OCI-LY7 (cell line): ENCODE data around the gene FKBP14. TPM values are rescaled to one million over a fixed set of nuclear protein-coding genes. Genes with fewer than 3 reads are reported as not detected.

ENCODE experiments used
- BruUV-seq: library from RNA; stranded (reverse); fragments of 400-500 nt; replicated peaks from 2 replicates; lab custom pipeline; 2021; lab: Mats Ljungman, UMichigan
- CTCF ChIA-PET: fragments of 300-600 bp; sonication (Branson Sonifier 250); formaldehyde crosslinking; loops from one replicate; lab custom pipeline; 2022; ENCODE audit warnings: antibody characterized with exemption; ENCODE audit not compliant: unreplicated experiment; lab: Charles Lee
- POLR2A ChIA-PET: fragments of 300-600 bp; sonication (Branson Sonifier 250); formaldehyde crosslinking; loops from one replicate; lab custom pipeline; 2022; ENCODE audit warnings: antibody characterized with exemption; lab: Charles Lee
- DNase-seq: peaks from one replicate; pipeline ENCODE4 v3.0.0-alpha.2; 2015; ENCODE audit warnings: low spot score
- H2AFZ ChIP-seq: fragments of 200-600 bp; sonication (generic), shearing (Covaris generic); 2 replicates; pipeline ENCODE4 v1.6.1; 2014; ENCODE audit warnings: mild to moderate bottlenecking, antibody characterized with exemption, low read length, moderate library complexity
- H3K27ac ChIP-seq: fragments of 200-600 bp; sonication (generic); 2 replicates; pipeline ENCODE4 v1.5.1; 2014; ENCODE audit warnings: mixed run types, low read depth, mild to moderate bottlenecking, moderate library complexity, low read length, inconsistent platforms; ENCODE audit not compliant: poor library complexity, severe bottlenecking
- H3K36me3 ChIP-seq: fragments of 200-600 bp; sonication (generic); 2 replicates; pipeline ENCODE4 v1.6.1; 2014; ENCODE audit warnings: mild to moderate bottlenecking, antibody characterized with exemption, low read length, moderate library complexity, mixed read lengths; ENCODE audit not compliant: insufficient read depth
- H3K4me1 ChIP-seq: fragments of 200-600 bp; sonication (generic); 2 replicates; pipeline ENCODE4 v1.5.1; 2014; ENCODE audit warnings: mild to moderate bottlenecking, low read length; ENCODE audit not compliant: insufficient read depth, poor library complexity, severe bottlenecking
- H3K4me2 ChIP-seq: fragments of 200-600 bp; sonication (generic); 2 replicates; pipeline ENCODE4 v1.6.1; 2014; ENCODE audit warnings: mild to moderate bottlenecking, low read length
- H3K4me3 ChIP-seq: fragments of 200-600 bp; sonication (generic); 2 replicates; pipeline ENCODE4 v1.5.1; 2014; ENCODE audit warnings: mild to moderate bottlenecking, low read depth, low read length; ENCODE audit not compliant: poor library complexity, severe bottlenecking
- H3K79me2 ChIP-seq: fragments of 200-600 bp; sonication (generic); 2 replicates; pipeline ENCODE4 v1.6.1; 2016; ENCODE audit warnings: low read depth, mild to moderate bottlenecking, low read length, moderate library complexity, mixed read lengths; ENCODE audit not compliant: insufficient read depth
- H3K9me2 ChIP-seq: fragments of 200-600 bp; sonication (generic); 2 replicates; pipeline ENCODE4 v1.6.1; 2016; ENCODE audit warnings: mild to moderate bottlenecking, low read length, mixed read lengths; ENCODE audit not compliant: insufficient read depth
- H3K9me3 ChIP-seq: fragments of 200-600 bp; sonication (generic); 2 replicates; pipeline ENCODE4 v1.6.1; 2014; ENCODE audit warnings: mild to moderate bottlenecking, mixed run types, low read length, mixed read lengths
- H4K20me1 ChIP-seq: fragments of 200-600 bp; sonication (generic); 2 replicates; pipeline ENCODE4 v1.6.1; 2014; ENCODE audit warnings: mild to moderate bottlenecking, antibody characterized with exemption, low read length, moderate library complexity, mixed read lengths; ENCODE audit not compliant: insufficient read depth
- CTCF ChIP-seq: fragments of 200-600 bp; sonication (generic); conservative IDR thresholded peaks from 2 replicates; pipeline ENCODE4 v1.5.1; 2014; ENCODE audit warnings: mild to moderate bottlenecking, antibody characterized with exemption, low read length, moderate library complexity, mixed read lengths
- EZH2phosphoT487 ChIP-seq: fragments of 200-600 bp; sonication (generic); IDR thresholded peaks from 2 replicates; pipeline ENCODE4 v1.6.1; 2018; ENCODE audit warnings: low read depth, borderline replicate concordance, mild to moderate bottlenecking, mixed run types, antibody characterized with exemption, low read length, moderate library complexity, mixed read lengths
- intact Hi-C: fragments of 100-400 bp; cut with micrococcal nuclease; formaldehyde crosslinking; loops from one replicate; pipeline ENCODE4 v1.10.0; 2022; ENCODE audit not compliant: unreplicated experiment
- total RNA-seq, 2 experiments: library from RNA; depleted of rRNA in 1 of 2; stranded (reverse); fragments of >200 nt in 1 of 2; shearing (Covaris generic) in 1 of 2; gene quantifications; 2 replicates each; pipeline ENCODE4 v1.2.3, GENCODE V29; 2014 to 2022

Gene FKBP14
- total RNA-seq, 2 experiments from 2014 or later, result 5.3 to 15.9 TPM

- Histone ChIP-seq H3K4me1 (peaks cover 34% of the 10 kb centered on the region), H3K4me2 (peak overlapping the region; percentile 81), H2AFZ (peak overlapping the region; percentile 78), H3K36me3 (peaks cover 8% of the 10 kb centered on the region), H3K27ac (peak overlapping the region; percentile 77), H3K4me3 (peak overlapping the region; percentile 100), H4K20me1 (0 out of 2 replicates have a peak, but pooled peaks cover 4% of the 10 kb centered on the region), H3K9me2 (no peaks in the 10 kb centered on the region), H3K79me2 (peaks cover 53% of the 10 kb centered on the region), H3K9me3 (peaks cover 11% of the 10 kb centered on the region; the same call in 1 of the 2 replicates)
- peak; percentile 84 for DNase-seq
- CTCF ChIA-PET, result interaction anchor here (1.0 kb wide), 1 partner anchor 73 kb away, joined by 3 read pairs; no protein-coding TSS in a partner anchor
- TF ChIP-seq EZH2phosphoT487 (no peak), CTCF (no peak)
- POLR2A ChIA-PET, result interaction anchor here (0.5 to 2.0 kb wide), 5 partner anchors 18 to 1823 kb away, joined by 3 to 7 read pairs (median 4); no protein-coding TSS in a partner anchor
- BruUV-seq, result no TSS peak
- intact Hi-C loops, result loop anchor here (1.0 to 5.0 kb wide), 2 partner anchors 38 to 124 kb away; partner anchors contain the start of gene FKBP14
Measured at GRCh38 chr7:29988424-29989256, 37.9 kb downstream of the FKBP14 start.

GRCh38 chr7:29987811-29988317 lies 38.6 kb downstream of the FKBP14 start:
- CTCF ChIA-PET, result interaction anchor here (1.0 kb wide), 1 partner anchor 74 kb away, joined by 3 read pairs; no protein-coding TSS in a partner anchor
- Histone ChIP-seq H3K4me1 (peaks cover 34% of the 10 kb centered on the region), H2AFZ (peak overlapping the region; percentile 78; the same call in 1 of the 2 replicates), H3K4me3 (peak overlapping the region; percentile 100), H3K36me3 (peaks cover 11% of the 10 kb centered on the region), H3K27ac (peak overlapping the region; percentile 77), H3K9me3 (peaks cover 5% of the 10 kb centered on the region; the same call in 1 of the 2 replicates), H3K4me2 (peak overlapping the region; percentile 81), H3K79me2 (peaks cover 56% of the 10 kb centered on the region), H4K20me1 (0 out of 2 replicates have a peak, but pooled peaks cover 4% of the 10 kb centered on the region), H3K9me2 (no peaks in the 10 kb centered on the region)
- intact Hi-C loops, result loop anchor here (1.0 to 5.0 kb wide), 2 partner anchors 38 to 124 kb away; partner anchors contain the start of gene FKBP14
- TF ChIP-seq EZH2phosphoT487, result no peak
- TF ChIP-seq CTCF, result no peak
- POLR2A ChIA-PET, result interaction anchor here (0.5 to 2.6 kb wide), 7 partner anchors 18 to 1822 kb away, joined by 3 to 10 read pairs (median 4); no protein-coding TSS in a partner anchor
- DNase-seq, result peak; percentile 27
- TSS peak; percentile 78 for BruUV-seq
